Body of pancreas (tissue), 4 donors: ENCODE data around the gene TENT4B. TPM values are rescaled to one million over a fixed set of nuclear protein-coding genes. Genes with fewer than 3 reads are reported as not detected.

Experiments used
- ATAC-seq: fragments of 150-250 bp; one replicate; pipeline ENCODE4 v1.9.1; 2016
- DNase-seq, 4 donors: peaks; one replicate each; pipeline ENCODE4 v3.0.0-alpha.2; 2019
- H3K27ac ChIP-seq, 4 donors: fragments of 200-600 bp; sonication (generic); 1 replicate in 3 of 4; 2 replicates in 1 of 4; pipeline versions ENCODE4 v1.5.1 to v1.6.1; 2016 to 2019; ENCODE audit warnings: mild to moderate bottlenecking in 1 of 4, mixed read lengths in 1 of 4, moderate library complexity in 1 of 4
- H3K27me3 ChIP-seq, 2 donors: fragments of 200-600 bp; sonication (generic); one replicate each; pipeline ENCODE4 v1.6.0; 2016; ENCODE audit warnings: mild to moderate bottlenecking in 1 of 2
- H3K36me3 ChIP-seq, 2 donors: fragments of 200-600 bp; sonication (generic); replicated peaks in 1 of 2; 2 replicates each; pipeline ENCODE4 v1.5.1; 2016; ENCODE audit warnings: low read depth in 2 of 2; ENCODE audit not compliant: insufficient read depth in 1 of 2
- H3K4me1 ChIP-seq: fragments of 200-600 bp; sonication (generic); one replicate; pipeline ENCODE4 v1.6.0; 2016
- H3K4me3 ChIP-seq, 2 donors: fragments of 200-600 bp; sonication (generic); 1 replicate in 1 of 2; 2 replicates in 1 of 2; pipeline ENCODE4 v1.5.1; 2016 to 2019
- H3K9me3 ChIP-seq, 3 donors: fragments of 200-600 bp; sonication (generic); 1 replicate in 2 of 3; 2 replicates in 1 of 3; pipeline ENCODE4 v1.5.1; 2016
- POLR2A ChIP-seq, 3 donors: fragments of 450-650 bp; IDR thresholded peaks; one replicate each; pipeline ENCODE4 v1.6.1; 2016; ENCODE audit warnings: antibody characterized with exemption in 3 of 3, mild to moderate bottlenecking in 2 of 3
- WGBS, 2 donors: methylation state at CpG; one replicate each; pipeline ENCODE4 v1.1.5; 2017; 5-methylcytosine and 5-hydroxymethylcytosine counted together
- intact Hi-C: fragments of 100-400 bp; cut with DNase I; formaldehyde crosslinking; loops from one replicate; pipeline ENCODE4 v1.15.1; 2023
- total RNA-seq, 2 donors: library from RNA; depleted of rRNA; stranded (reverse); fragments of >200 nt; gene quantifications; one replicate each; pipeline ENCODE4 v1.1.0, GENCODE V29; 2016
- TF ChIP-seq, protein P1 (sequence below), 7 experiments: fragments of 450-650 bp in 4 of 7; fragments of 200-600 bp in 3 of 7; sonication (generic) in 3 of 7; IDR thresholded peaks; one replicate each; pipeline ENCODE4 v1.5.1; 2016 to 2019; ENCODE audit warnings: antibody characterized with exemption in 7 of 7

TENT4B gene
- total RNA-seq, 2 donors from 2014 or later: 2.0 to 7.0 TPM

DNA sequence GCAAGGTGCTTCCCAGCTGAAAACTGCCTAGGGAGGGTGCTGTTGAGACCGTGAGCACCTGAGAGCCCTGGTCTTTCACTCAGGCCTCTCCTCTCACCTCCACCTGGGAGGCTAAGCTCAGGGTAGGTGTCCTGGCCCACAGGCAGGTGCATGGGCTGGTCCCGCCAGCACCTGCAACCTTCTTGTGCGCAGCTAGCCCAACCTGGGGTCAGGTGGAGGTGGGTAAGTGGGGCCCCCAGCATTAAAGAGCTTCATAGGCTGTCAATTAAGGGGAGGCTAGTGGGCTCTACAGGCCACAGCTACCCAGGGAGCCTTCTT is 122.0 kb downstream of the TENT4B start:
- Histone ChIP-seq H3K27me3 (no peaks in the 10 kb centered on the region), H3K36me3 (no peaks in the 10 kb centered on the region), H3K27ac (no peak overlapping the region), H3K9me3 (no peaks in the 10 kb centered on the region), H3K4me3 (no peak overlapping the region), H3K4me1 (no peaks in the 10 kb centered on the region)
- ATAC-seq: no peak
- intact Hi-C loops: no loop called here
- WGBS, 2 donors: 89% methylated on average over 3 of the region's 3 CpGs; no CpG with 5 or more reads in 1 of the 2 donors
- TF ChIP-seq, protein P1, sequence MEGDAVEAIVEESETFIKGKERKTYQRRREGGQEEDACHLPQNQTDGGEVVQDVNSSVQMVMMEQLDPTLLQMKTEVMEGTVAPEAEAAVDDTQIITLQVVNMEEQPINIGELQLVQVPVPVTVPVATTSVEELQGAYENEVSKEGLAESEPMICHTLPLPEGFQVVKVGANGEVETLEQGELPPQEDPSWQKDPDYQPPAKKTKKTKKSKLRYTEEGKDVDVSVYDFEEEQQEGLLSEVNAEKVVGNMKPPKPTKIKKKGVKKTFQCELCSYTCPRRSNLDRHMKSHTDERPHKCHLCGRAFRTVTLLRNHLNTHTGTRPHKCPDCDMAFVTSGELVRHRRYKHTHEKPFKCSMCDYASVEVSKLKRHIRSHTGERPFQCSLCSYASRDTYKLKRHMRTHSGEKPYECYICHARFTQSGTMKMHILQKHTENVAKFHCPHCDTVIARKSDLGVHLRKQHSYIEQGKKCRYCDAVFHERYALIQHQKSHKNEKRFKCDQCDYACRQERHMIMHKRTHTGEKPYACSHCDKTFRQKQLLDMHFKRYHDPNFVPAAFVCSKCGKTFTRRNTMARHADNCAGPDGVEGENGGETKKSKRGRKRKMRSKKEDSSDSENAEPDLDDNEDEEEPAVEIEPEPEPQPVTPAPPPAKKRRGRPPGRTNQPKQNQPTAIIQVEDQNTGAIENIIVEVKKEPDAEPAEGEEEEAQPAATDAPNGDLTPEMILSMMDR (IDR thresholded peaks at IDR 0.05): no peak
- no peak for TF ChIP-seq POLR2A (IDR thresholded peaks at IDR 0.05)
- DNase-seq: no peak

DNA sequence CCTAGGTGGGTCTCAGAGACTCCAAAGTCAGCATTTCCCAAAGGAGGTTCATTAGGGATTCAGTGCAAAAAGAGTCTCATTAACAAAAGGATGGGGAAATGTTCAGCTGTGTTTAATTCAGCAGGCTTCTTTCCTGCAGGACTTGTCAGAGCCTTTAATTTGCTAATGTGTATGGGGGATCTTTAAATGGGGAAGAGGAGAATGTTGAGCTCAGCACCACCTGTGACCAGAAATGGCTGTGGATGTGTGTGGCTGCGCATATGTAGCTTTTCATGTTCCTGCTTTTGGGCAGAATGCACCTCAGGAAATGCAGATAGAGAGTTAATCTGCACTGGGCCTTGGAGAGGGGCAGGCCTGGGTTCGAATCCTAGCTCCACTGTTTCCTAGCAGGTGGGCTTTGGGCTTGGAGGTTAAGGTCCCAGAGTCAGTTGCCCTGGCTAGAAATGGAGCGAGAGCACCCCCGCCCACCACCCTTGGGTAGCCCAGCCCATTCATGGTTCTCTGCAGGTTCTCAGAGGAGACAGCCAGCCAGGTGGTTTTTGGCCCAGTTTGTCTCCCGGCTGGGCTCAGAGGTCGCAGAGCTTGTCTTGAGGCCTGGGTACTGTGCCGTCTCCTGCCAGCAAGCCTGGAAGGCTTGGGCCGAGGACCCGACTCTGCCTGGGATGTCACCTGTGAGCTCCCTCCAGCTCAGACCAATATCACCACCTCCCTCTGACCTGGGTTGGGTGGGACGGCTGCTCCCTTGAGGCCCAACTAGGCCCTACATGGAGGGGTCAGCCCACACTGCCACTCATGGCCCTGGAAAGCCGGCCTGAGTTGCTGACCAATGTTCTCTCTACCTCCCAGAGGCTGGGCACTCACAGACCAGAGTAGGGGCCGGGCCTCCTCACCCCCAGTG is 122.6 kb downstream of the TENT4B start:
- 54 to 78% methylated on average over 2 to 11 of the region's 12 CpGs for WGBS, 2 donors
- Histone ChIP-seq H3K27ac (no peak overlapping the region), H3K36me3 (no peaks in the 10 kb centered on the region), H3K27me3 (no peaks in the 10 kb centered on the region), H3K4me1 (no peaks in the 10 kb centered on the region), H3K9me3 (no peaks in the 10 kb centered on the region), H3K4me3 (no peak overlapping the region)
- TF ChIP-seq, protein P1 (IDR thresholded peaks at IDR 0.05): no peak
- no peak for TF ChIP-seq POLR2A (IDR thresholded peaks at IDR 0.05)
- DNase-seq (no peak), ATAC-seq (no peak)
- intact Hi-C loops: no loop called here

DNA sequence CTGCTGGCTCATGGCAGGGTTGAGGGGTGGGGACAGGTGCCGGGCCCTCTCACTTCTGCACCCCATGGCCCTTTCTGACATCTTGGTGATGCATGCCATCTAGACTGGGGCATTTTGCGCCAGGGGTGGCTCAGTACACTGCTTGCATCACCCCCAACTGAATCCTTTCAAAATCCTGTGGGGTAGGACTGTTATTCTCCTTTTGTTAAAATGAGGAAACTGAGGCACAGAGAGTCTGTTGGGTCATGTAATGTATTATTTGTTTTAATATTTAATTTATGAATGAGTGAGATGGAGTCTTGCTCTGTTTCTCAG is 123.2 kb downstream of the TENT4B start:
- Histone ChIP-seq H3K4me1 (no peaks in the 10 kb centered on the region), H3K36me3 (no peaks in the 10 kb centered on the region), H3K4me3 (no peak overlapping the region), H3K27ac (no peak overlapping the region), H3K9me3 (no peaks in the 10 kb centered on the region), H3K27me3 (no peaks in the 10 kb centered on the region)
- TF ChIP-seq, protein P1 (IDR thresholded peaks at IDR 0.05): no peak
- no peak for TF ChIP-seq POLR2A (IDR thresholded peaks at IDR 0.05)
- 88 to 91% methylated on average over 1 to 2 of the region's 2 CpGs for WGBS, 2 donors
- DNase-seq (no peak), ATAC-seq (no peak)
- intact Hi-C loops: no loop called here

DNA sequence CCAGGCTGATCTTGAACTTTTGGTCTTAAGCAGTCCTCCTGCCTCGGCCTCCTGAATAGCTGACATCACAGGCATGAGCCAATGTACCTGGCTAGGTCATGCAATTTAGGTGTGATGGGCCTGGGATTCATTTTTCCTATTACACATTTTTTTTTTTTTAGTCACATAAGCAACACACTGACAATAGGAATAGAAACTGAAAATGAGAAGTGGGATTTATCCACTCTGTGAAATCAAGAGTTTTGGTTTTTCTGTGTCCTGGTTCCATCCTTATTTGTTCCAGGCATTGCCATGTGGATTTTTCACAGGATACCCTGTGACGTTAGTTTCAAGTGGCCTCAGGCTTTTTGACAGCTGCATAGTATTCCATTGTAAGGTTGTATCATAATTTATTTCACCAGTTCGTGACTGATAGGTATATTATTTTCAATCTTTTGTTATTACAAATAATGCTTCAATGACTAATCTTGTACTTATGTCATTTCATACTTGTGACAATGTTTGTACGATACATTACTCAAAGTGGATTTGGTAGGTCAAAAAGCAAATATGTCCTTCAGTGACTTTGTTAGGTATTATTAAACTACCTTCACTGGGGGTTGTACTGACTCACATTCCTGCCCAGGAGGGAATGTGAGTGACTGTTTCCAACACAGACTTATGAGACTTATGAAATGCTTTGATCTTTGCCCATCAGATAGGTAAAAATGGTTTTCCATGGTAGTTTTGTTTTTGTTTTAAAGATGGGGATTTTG is 123.9 kb downstream of the TENT4B start:
- H3K4me1 ChIP-seq: no peaks in the 10 kb centered on the region
- no peaks in the 10 kb centered on the region for H3K27me3 ChIP-seq
- H3K27ac ChIP-seq: no peak overlapping the region
- TF ChIP-seq, protein P1 (IDR thresholded peaks at IDR 0.05): no peak
- no peak for TF ChIP-seq POLR2A (IDR thresholded peaks at IDR 0.05)
- DNase-seq: no peak
- H3K36me3 ChIP-seq: no peaks in the 10 kb centered on the region
- ATAC-seq: no peak
- no peaks in the 10 kb centered on the region for H3K9me3 ChIP-seq
- WGBS, 2 donors: 78 to 88% methylated on average over 4 of the region's 4 CpGs
- intact Hi-C loops: no loop called here
- no peak overlapping the region for H3K4me3 ChIP-seq
